Right lobe of liver (tissue), 6 donors: ENCODE data around the gene SNRNP48. TPM values are rescaled to one million over a fixed set of nuclear protein-coding genes. Genes with fewer than 3 reads are reported as not detected.

ENCODE experiments used
- ATAC-seq, 4 donors: fragments of 200-7000 bp; cut with Tn5 transposase; one replicate each; pipeline ENCODE4 v1.9.1; 2020; ENCODE audit warnings: mild to moderate bottlenecking in 4 of 4, moderate library complexity in 4 of 4
- DNase-seq, 3 donors: peaks; one replicate each; pipeline ENCODE4 v3.0.0-alpha.2; 2020
- H3K27ac ChIP-seq, 3 donors: fragments of 200-600 bp; one replicate each; pipeline ENCODE4 v1.8.0; 2022
- H3K27me3 ChIP-seq, 2 donors: fragments of 200-600 bp; one replicate each; pipeline ENCODE4 v1.8.0; 2022
- H3K36me3 ChIP-seq, 4 donors: fragments of 200-600 bp; sonication (generic) in 1 of 4; one replicate each; pipeline versions ENCODE4 v1.5.1 to v1.8.0; 2017 to 2022; ENCODE audit warnings: control low read depth in 1 of 4
- H3K4me1 ChIP-seq, 4 donors: fragments of 200-600 bp; sonication (generic) in 1 of 4; one replicate each; pipeline versions ENCODE4 v1.5.1 to v1.8.0; 2017 to 2022; ENCODE audit warnings: control low read depth in 1 of 4
- H3K4me3 ChIP-seq, 3 donors: fragments of 200-600 bp; one replicate each; pipeline ENCODE4 v1.8.0; 2022
- H3K9me3 ChIP-seq, 4 donors: fragments of 200-600 bp; sonication (generic) in 1 of 4; one replicate each; pipeline versions ENCODE4 v1.5.1 to v1.8.0; 2017 to 2022; ENCODE audit warnings: control low read depth in 1 of 4
- CTCF ChIP-seq, 4 donors: fragments of 200-600 bp in 3 of 4; fragments of 450-650 bp in 1 of 4; IDR thresholded peaks; one replicate each; pipeline versions ENCODE4 v1.5.1 to v1.8.0; 2016 to 2022; ENCODE audit warnings: antibody characterized with exemption in 4 of 4, mild to moderate bottlenecking in 2 of 4
- POLR2A ChIP-seq: fragments of 450-650 bp; IDR thresholded peaks from one replicate; pipeline ENCODE4 v1.6.1; 2017; ENCODE audit warnings: antibody characterized with exemption, mild to moderate bottlenecking
- WGBS: methylation state at CpG from one replicate; pipeline ENCODE4 v1.1.6; 2018; ENCODE audit warnings: low coverage, low lambda C conversion rate; ENCODE audit not compliant: insufficient coverage; ENCODE audit errors: missing lambda C conversion rate; 5-methylcytosine and 5-hydroxymethylcytosine counted together
- intact Hi-C, 2 donors: fragments of 100-400 bp; cut with DNase I; formaldehyde crosslinking; loops; one replicate each; pipeline versions ENCODE4 v1.11.2 to v1.14.1; 2022
- total RNA-seq, 6 experiments: library from RNA; depleted of rRNA in 2 of 6; stranded (reverse); fragments of >200 nt in 2 of 6; fragmentation: NEBNext Ultra II Directional in 3 of 6; extraction: Animal tissue kit (Norgen Biotek cat#: 25700) in 3 of 6; gene quantifications; one replicate each; pipeline versions ENCODE4 v1.1.0 to v1.2.4, GENCODE V29; 2016 to 2023
- donor health status: DM: no; HTN: yes; CAD: no.
- donor health status: DM: no; HTN: no; CAD: no.
- donor health status: DM: no; HTN: no; CAD: no.
- donor health status: DM: no; HTN: yes; CAD: no.
- donor health status: DM: no; HTN: yes; CAD: no.

Gene SNRNP48
- total RNA-seq, 6 experiments from 2014 or later = 4.7 to 13.7 (median 7.0) TPM

- no peak for DNase-seq
- TF ChIP-seq CTCF (IDR thresholded peaks at IDR 0.05) (no peak), POLR2A (no peak)
- 76% methylated on average over 2 of the region's 4 CpGs for WGBS
- H3K4me1 ChIP-seq = peaks cover 0 to 8% (median 7%) of the 10 kb centered on the region in 4 donors
- H3K4me3 ChIP-seq = no peak overlapping the region
- intact Hi-C loops = no loop called here
- H3K27ac ChIP-seq = no peak overlapping the region
- no peaks in the 10 kb centered on the region for H3K9me3 ChIP-seq
- H3K36me3 ChIP-seq = peaks cover 0 to 85% (median 35%) of the 10 kb centered on the region in 4 donors
- H3K27me3 ChIP-seq = no peaks in the 10 kb centered on the region
- ATAC-seq = no peak
Observed at GRCh38 chr6:7566617-7567173, 23.3 kb upstream of the SNRNP48 start.

DNA sequence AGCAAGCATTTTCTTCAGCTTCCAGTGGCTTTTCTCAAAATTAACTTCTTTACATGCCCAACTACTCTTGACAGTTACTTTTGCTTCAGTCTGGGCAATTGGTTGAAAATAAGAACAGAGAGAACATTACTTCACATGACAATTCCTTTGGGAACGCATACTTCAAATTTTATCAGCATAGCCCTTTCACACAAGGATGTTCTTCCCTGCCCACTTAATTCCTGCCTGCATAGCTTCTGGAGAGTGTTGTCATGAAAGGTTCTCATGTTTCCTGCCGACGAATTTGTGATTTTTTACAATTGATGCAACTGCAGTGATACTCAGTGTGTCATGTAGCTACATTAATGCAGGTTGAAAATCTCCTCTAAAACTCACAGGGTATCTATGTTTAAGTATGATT, 22.0 kb upstream of the SNRNP48 start:
- 84% methylated on average over 3 of the region's 3 CpGs for WGBS
- ATAC-seq = no peak
- peaks cover 3 to 99% (median 39%) of the 10 kb centered on the region in 4 donors for H3K36me3 ChIP-seq

DNA sequence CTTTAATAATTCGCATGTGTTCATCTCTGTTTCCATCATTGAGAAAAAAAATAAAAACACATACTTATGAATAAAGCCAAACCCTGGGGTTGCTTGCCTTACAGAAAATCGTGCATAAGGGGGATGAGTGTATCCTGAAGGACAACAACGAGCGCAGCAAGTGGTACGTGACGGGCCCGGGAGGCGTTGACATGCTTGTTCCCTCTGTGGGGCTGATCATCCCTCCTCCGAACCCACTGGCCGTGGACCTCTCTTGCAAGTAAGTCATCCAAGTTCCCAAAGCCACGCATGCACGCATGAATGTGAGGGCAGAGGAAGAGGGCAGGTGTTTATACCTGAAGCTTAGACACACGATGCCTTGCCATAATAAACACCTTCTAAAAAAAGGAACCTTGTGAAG, 20.9 kb upstream of the SNRNP48 start:
- no peak overlapping the region for H3K27ac ChIP-seq
- peaks cover 3 to 99% (median 42%) of the 10 kb centered on the region in 4 donors for H3K36me3 ChIP-seq
- H3K4me1 ChIP-seq = no peaks in the 10 kb centered on the region
- TF ChIP-seq POLR2A = no peak
- no peak for TF ChIP-seq CTCF (IDR thresholded peaks at IDR 0.05)
- WGBS = 88% methylated on average over 10 of the region's 13 CpGs
- intact Hi-C loops = no loop called here
- no peak for DNase-seq
- no peaks in the 10 kb centered on the region for H3K9me3 ChIP-seq
- no peaks in the 10 kb centered on the region for H3K27me3 ChIP-seq
- H3K4me3 ChIP-seq = no peak overlapping the region
- no peak for ATAC-seq

More for the DNA sequence above, 22.0 kb upstream of the SNRNP48 start:
- intact Hi-C loops = no loop called here
- H3K4me3 ChIP-seq = no peak overlapping the region
- no peak overlapping the region for H3K27ac ChIP-seq
- no peaks in the 10 kb centered on the region for H3K27me3 ChIP-seq
- no peak for DNase-seq
- no peak for TF ChIP-seq POLR2A
- TF ChIP-seq CTCF (IDR thresholded peaks at IDR 0.05) = no peak
- no peaks in the 10 kb centered on the region for H3K9me3 ChIP-seq
- H3K4me1 ChIP-seq = no peaks in the 10 kb centered on the region

DNA sequence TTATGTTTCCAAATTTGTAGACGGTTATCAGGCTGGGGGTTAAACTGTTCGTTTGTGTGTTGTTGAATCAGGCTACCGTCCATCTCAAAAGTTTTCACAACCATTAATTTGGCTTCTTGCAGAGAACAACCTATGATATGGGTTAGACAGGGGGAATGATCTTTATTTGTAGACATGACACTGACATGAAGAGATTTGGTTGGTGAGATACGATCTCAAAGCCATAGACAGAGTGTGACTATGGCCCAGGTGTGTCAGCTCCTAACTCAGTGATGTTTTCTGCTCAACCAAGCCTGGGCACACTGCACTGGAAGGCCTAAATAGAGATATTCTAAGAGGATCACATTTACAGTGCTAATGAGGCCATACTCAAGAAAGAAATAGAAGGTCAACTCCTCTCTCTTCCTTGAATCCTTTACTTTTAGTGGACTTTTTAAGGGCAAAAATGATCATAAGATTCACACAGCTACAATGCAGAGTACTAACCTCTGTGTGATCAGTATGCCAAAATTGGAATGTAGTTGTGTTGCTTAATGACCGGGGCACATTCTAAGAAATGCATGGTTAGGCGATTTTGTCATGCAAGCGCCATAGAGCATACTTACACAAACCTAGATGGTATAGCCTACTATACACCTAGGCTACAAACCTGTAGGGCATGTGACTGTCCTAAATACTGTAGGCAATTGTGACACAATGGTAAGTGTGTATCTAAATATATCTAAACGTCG, 17.6 kb upstream of the SNRNP48 start:
- no peaks in the 10 kb centered on the region for H3K4me1 ChIP-seq
- peaks cover 0 to 100% (median 47%) of the 10 kb centered on the region in 4 donors for H3K36me3 ChIP-seq
- no peaks in the 10 kb centered on the region for H3K27me3 ChIP-seq
- no peak overlapping the region for H3K4me3 ChIP-seq
- DNase-seq (no peak), ATAC-seq (no peak)
- intact Hi-C loops = no loop called here
- no peaks in the 10 kb centered on the region for H3K9me3 ChIP-seq
- H3K27ac ChIP-seq = no peak overlapping the region
- TF ChIP-seq POLR2A (no peak), CTCF (IDR thresholded peaks at IDR 0.05) (no peak)
- WGBS = 85% methylated on average over 9 of the region's 9 CpGs
